Naive B cell (primary cell): ENCODE data around the gene LSAMP. TPM values are rescaled to one million over a fixed set of nuclear protein-coding genes. Genes with fewer than 3 reads are reported as not detected.

Experiments
- ATAC-seq, 2 donors: fragments of 150-1000 bp; cut with Tn5 transposase; 2 replicates each; pipeline ENCODE4 v1.10.0; 2021; ENCODE audit warnings: low read depth in 2 of 2, mild to moderate bottlenecking in 2 of 2, moderate library complexity in 2 of 2
- DNase-seq: peaks from one replicate; pipeline ENCODE4 v3.0.0; 2022
- H3K27ac Mint-ChIP-seq, 6 donors: one replicate each; pipeline ENCODE4 v1.8.0; 2020 to 2022; ENCODE audit warnings: mild to moderate bottlenecking in 6 of 6, mixed read lengths in 6 of 6, moderate library complexity in 5 of 6, inconsistent platforms in 2 of 6
- H3K27me3 Mint-ChIP-seq, 3 donors: one replicate each; pipeline ENCODE4 v1.8.0; 2021 to 2022; ENCODE audit warnings: mixed read lengths in 3 of 3, mild to moderate bottlenecking in 1 of 3
- H3K36me3 Mint-ChIP-seq, 2 donors: one replicate each; pipeline ENCODE4 v1.8.0; 2020 to 2022; ENCODE audit warnings: mixed read lengths in 2 of 2, inconsistent platforms in 1 of 2, mild to moderate bottlenecking in 1 of 2
- H3K4me1 Mint-ChIP-seq, 3 donors: one replicate each; pipeline ENCODE4 v1.8.0; 2020 to 2022; ENCODE audit warnings: mixed read lengths in 3 of 3, inconsistent platforms in 1 of 3, mild to moderate bottlenecking in 1 of 3, moderate library complexity in 1 of 3
- H3K4me3 Mint-ChIP-seq, 8 donors: one replicate each; pipeline ENCODE4 v1.8.0; 2020 to 2022; ENCODE audit warnings: mild to moderate bottlenecking in 8 of 8, mixed read lengths in 8 of 8, moderate library complexity in 8 of 8, inconsistent platforms in 2 of 8
- H3K9me3 Mint-ChIP-seq, 7 donors: one replicate each; pipeline ENCODE4 v1.8.0; 2020 to 2022; ENCODE audit warnings: mixed read lengths in 7 of 7, mild to moderate bottlenecking in 5 of 7, inconsistent platforms in 2 of 7, moderate library complexity in 1 of 7
- polyA plus RNA-seq, 6 donors: library from polyadenylated mRNA; unstranded; fragments of 300-500 nt; fragmentation: Illumina TruSeq; gene quantifications; one replicate each; pipeline ENCODE4 v1.2.3, GENCODE V29; 2021; ENCODE audit warnings: low read depth in 6 of 6

LSAMP gene
- polyA plus RNA-seq, 6 donors from 2014 or later, result not detected

- no peak for DNase-seq
- no peaks in the 10 kb centered on the region for H3K36me3 Mint-ChIP-seq
- no peaks in the 10 kb centered on the region for H3K27me3 Mint-ChIP-seq
- no peak for ATAC-seq
- H3K4me3 Mint-ChIP-seq, result no peak overlapping the region
- no peak overlapping the region for H3K27ac Mint-ChIP-seq
- H3K9me3 Mint-ChIP-seq, result peaks cover 0 to 2% (median 0%) of the 10 kb centered on the region in 7 donors
- H3K4me1 Mint-ChIP-seq, result no peaks in the 10 kb centered on the region
Observed at GRCh38 chr3:116281313-116282143, 163.8 kb downstream of the LSAMP start.

- H3K27ac Mint-ChIP-seq, result no peak overlapping the region
- ATAC-seq, result no peak
Observed at GRCh38 chr3:116280130-116280740, 165.1 kb downstream of the LSAMP start.

GRCh38 chr3:116276675-116277074 lies 168.6 kb downstream of the LSAMP start:
- no peaks in the 10 kb centered on the region for H3K36me3 Mint-ChIP-seq
- no peak overlapping the region for H3K27ac Mint-ChIP-seq
- no peaks in the 10 kb centered on the region for H3K27me3 Mint-ChIP-seq
- DNase-seq, result no peak
- ATAC-seq, result no peak
- H3K4me3 Mint-ChIP-seq, result no peak overlapping the region
- H3K9me3 Mint-ChIP-seq, result peaks cover 0 to 4% (median 0%) of the 10 kb centered on the region in 7 donors
- no peaks in the 10 kb centered on the region for H3K4me1 Mint-ChIP-seq

More at GRCh38 chr3:116280130-116280740, 165.1 kb downstream of the LSAMP start:
- DNase-seq, result no peak
- Mint-ChIP-seq H3K4me1 (no peaks in the 10 kb centered on the region), H3K27me3 (no peaks in the 10 kb centered on the region), H3K9me3 (peaks cover 0 to 2% (median 0%) of the 10 kb centered on the region in 7 donors), H3K36me3 (no peaks in the 10 kb centered on the region), H3K4me3 (no peak overlapping the region)

GRCh38 chr3:116270056-116270455 lies 175.2 kb downstream of the LSAMP start:
- no peaks in the 10 kb centered on the region for H3K27me3 Mint-ChIP-seq
- H3K9me3 Mint-ChIP-seq, result peaks cover 0 to 4% (median 0%) of the 10 kb centered on the region in 7 donors
- no peaks in the 10 kb centered on the region for H3K36me3 Mint-ChIP-seq
- no peak for ATAC-seq
- no peak for DNase-seq
- H3K4me3 Mint-ChIP-seq, result no peak overlapping the region
- H3K4me1 Mint-ChIP-seq, result no peaks in the 10 kb centered on the region
- no peak overlapping the region for H3K27ac Mint-ChIP-seq

- Mint-ChIP-seq H3K9me3 (peaks cover 0 to 3% (median 0%) of the 10 kb centered on the region in 7 donors), H3K4me3 (no peak overlapping the region), H3K36me3 (no peaks in the 10 kb centered on the region), H3K4me1 (no peaks in the 10 kb centered on the region), H3K27ac (no peak overlapping the region), H3K27me3 (no peaks in the 10 kb centered on the region)
- DNase-seq (no peak), ATAC-seq (no peak)
Observed at GRCh38 chr3:116267116-116267515, 178.2 kb downstream of the LSAMP start.

- Mint-ChIP-seq H3K4me3 (no peak overlapping the region), H3K36me3 (no peaks in the 10 kb centered on the region), H3K27me3 (no peaks in the 10 kb centered on the region), H3K9me3 (peaks cover 0 to 3% (median 0%) of the 10 kb centered on the region in 7 donors), H3K4me1 (no peaks in the 10 kb centered on the region), H3K27ac (no peak overlapping the region)
- DNase-seq (no peak), ATAC-seq (no peak)
Observed at GRCh38 chr3:116265976-116266584, 179.2 kb downstream of the LSAMP start.

- no peak overlapping the region for H3K4me3 Mint-ChIP-seq
- no peak overlapping the region for H3K27ac Mint-ChIP-seq
- H3K4me1 Mint-ChIP-seq, result no peaks in the 10 kb centered on the region
- no peaks in the 10 kb centered on the region for H3K27me3 Mint-ChIP-seq
- H3K9me3 Mint-ChIP-seq, result peaks cover 0 to 3% (median 0%) of the 10 kb centered on the region in 7 donors
- no peaks in the 10 kb centered on the region for H3K36me3 Mint-ChIP-seq
- DNase-seq (no peak), ATAC-seq (no peak)
Observed at GRCh38 chr3:116265320-116265695, 180.0 kb downstream of the LSAMP start.

- no peak for DNase-seq
- Mint-ChIP-seq H3K4me3 (no peak overlapping the region), H3K36me3 (no peaks in the 10 kb centered on the region), H3K27me3 (no peaks in the 10 kb centered on the region), H3K4me1 (no peaks in the 10 kb centered on the region), H3K27ac (no peak overlapping the region), H3K9me3 (peaks cover 0 to 3% (median 0%) of the 10 kb centered on the region in 7 donors)
- ATAC-seq, result no peak
Observed at GRCh38 chr3:116264546-116265319, 180.6 kb downstream of the LSAMP start.

GRCh38 chr3:116263842-116264545 lies 181.3 kb downstream of the LSAMP start:
- no peaks in the 10 kb centered on the region for H3K27me3 Mint-ChIP-seq
- peaks cover 0 to 3% (median 0%) of the 10 kb centered on the region in 7 donors for H3K9me3 Mint-ChIP-seq
- H3K27ac Mint-ChIP-seq, result no peak overlapping the region
- H3K4me1 Mint-ChIP-seq, result no peaks in the 10 kb centered on the region
- no peaks in the 10 kb centered on the region for H3K36me3 Mint-ChIP-seq
- ATAC-seq, result no peak
- DNase-seq, result no peak
- no peak overlapping the region for H3K4me3 Mint-ChIP-seq

GRCh38 chr3:116260491-116260890 lies 184.8 kb downstream of the LSAMP start:
- Mint-ChIP-seq H3K9me3 (peaks cover 0 to 3% (median 0%) of the 10 kb centered on the region in 7 donors), H3K36me3 (no peaks in the 10 kb centered on the region), H3K27ac (no peak overlapping the region), H3K4me3 (no peak overlapping the region), H3K27me3 (no peaks in the 10 kb centered on the region), H3K4me1 (no peaks in the 10 kb centered on the region)
- no peak for DNase-seq
- ATAC-seq, result no peak

GRCh38 chr3:116259984-116260383 lies 185.3 kb downstream of the LSAMP start:
- Mint-ChIP-seq H3K4me1 (no peaks in the 10 kb centered on the region), H3K27ac (no peak overlapping the region), H3K4me3 (no peak overlapping the region), H3K9me3 (peaks cover 0 to 3% (median 0%) of the 10 kb centered on the region in 7 donors), H3K36me3 (no peaks in the 10 kb centered on the region), H3K27me3 (no peaks in the 10 kb centered on the region)
- no peak for ATAC-seq
- DNase-seq, result no peak

- no peak for ATAC-seq
- H3K27ac Mint-ChIP-seq, result no peak overlapping the region
Observed at GRCh38 chr3:116256843-116257485, 188.3 kb downstream of the LSAMP start.

More at GRCh38 chr3:116256843-116257485, 188.3 kb downstream of the LSAMP start:
- Mint-ChIP-seq H3K36me3 (no peaks in the 10 kb centered on the region), H3K27me3 (no peaks in the 10 kb centered on the region), H3K4me1 (no peaks in the 10 kb centered on the region), H3K4me3 (no peak overlapping the region), H3K9me3 (peaks cover 0 to 2% (median 0%) of the 10 kb centered on the region in 7 donors)
- DNase-seq, result no peak
